NCI-H524 (cell line): Measurements from ENCODE around the gene FBXO24.

Experiments
- DNase-seq, 2 experiments: peaks; one replicate each; lab custom pipeline; 2025; lab: John Stamatoyannopoulos, UW

The FBXO24 gene

DNA sequence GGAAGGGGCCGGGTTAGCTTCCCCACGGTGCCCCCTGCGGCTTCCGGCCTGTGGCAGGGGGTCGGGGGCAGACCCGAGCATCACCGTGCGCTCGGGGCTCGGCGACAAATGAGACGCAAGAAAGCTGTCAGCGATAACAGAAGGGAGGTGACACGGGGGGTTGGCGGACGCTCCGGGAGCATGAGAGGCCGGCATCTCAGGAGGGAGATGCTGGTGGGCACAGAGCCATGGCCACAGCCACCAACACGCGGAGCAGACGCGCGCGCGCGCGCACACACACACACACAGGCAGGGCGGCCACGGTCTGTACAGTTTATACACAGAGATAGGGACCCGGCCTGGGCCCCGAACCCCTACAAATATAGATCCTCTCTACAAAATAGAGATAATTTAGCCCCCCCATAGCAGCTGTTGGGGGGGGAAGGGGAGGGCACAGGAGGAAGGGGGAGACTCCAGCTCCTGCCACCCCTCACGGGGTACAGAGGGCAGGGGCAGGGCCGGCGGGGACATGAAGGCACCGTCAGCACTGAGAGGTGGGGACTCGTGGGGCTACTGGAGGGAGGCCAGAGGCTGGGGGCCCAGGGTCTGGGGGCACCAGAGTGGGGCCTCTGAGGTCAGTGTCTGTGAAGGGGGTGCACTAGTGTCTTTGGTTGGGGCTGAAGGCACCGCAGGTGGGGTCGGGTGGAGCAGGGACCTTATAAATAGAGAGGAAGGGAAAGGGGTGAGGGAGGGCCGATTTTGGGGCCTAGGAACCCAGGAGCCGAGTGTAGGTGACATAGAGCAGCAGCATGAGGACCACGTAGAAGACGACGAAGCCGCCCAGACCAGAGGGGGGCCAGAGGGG is 11.5 kb upstream of the FBXO24 start:
- no peak for DNase-seq

DNA sequence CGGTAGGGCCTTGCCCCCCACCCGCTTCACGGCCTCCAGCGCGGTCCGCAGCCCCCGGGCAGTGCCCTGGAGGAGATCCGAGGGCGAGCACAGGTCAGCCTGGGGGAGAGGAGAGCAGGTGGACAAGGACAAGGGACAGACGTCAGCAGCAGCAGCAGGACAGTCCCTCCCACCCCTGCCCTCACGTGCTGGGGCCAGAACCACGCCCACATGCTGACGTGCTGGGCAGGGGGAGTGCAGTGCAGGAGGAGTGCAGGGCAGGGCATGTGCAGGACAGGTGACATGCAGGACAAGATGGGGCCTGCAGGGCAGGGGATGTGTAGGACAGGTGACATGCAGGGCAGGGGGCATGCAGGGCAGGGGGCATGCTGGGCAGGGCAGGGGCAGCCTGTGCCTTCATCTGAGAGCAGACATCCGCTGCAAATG is 10.9 kb upstream of the FBXO24 start:
- no peak for DNase-seq

DNA sequence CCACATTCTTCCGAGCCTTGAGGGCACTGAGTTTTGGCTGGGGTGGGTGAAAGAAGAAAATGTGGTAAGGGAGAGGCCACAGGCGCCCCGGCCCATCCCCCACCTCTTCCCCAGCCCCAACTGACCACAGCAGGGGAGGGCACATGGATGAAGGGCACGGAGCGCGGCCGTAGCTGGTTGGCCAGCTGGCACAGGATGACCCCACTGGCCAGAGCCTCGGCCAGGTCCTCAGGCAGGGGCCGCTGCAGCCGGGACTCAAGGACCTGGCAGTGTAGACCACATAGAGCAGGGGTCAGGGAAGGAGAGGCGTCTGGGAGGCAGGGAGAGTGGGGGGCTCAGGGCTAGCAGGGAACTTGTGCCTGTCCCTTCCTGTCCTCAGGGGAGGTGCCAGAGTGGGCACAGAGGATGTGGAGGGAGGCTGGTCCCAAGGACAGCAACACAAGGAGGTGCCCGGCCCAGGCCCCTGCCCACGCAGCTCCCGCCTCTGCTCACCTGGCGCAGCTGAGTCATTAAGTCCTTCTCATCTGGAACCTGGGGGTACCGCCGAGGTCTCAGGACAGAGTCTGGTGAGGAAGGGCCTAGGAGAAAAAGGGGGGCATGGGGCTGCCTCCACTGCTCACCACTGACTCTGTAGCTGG is 10.3 kb upstream of the FBXO24 start:
- DNase-seq: no peak

DNA sequence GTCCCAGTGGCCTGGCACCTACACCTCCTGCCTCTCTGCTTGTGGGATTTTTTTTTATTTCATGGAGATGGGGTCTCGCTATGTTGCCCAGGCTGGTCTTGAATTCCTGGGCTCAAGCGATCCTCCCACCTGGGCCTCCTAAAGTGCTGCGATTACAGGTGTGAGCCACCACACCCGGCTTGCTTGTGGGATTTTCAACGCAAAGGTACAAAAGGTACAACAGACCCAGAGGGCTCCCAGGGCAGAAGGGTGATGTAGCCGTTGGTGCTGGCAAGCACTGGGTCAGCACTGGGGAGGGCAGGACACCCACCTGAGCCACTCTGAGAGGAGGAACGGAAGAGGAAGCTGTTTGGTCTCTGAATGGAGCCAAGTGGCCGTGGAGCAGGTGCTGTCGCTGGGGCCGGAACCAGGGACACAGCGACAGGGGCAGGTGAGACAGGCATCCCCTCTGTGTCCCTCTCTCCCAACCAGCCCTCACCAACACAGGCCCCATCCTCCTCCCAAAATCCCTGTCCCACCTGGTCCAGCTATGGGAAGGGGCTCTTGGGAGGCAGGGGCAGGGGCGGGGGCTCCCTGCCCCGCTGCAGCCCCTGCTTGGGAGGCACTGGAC is 9.6 kb upstream of the FBXO24 start:
- DNase-seq: no peak

DNA sequence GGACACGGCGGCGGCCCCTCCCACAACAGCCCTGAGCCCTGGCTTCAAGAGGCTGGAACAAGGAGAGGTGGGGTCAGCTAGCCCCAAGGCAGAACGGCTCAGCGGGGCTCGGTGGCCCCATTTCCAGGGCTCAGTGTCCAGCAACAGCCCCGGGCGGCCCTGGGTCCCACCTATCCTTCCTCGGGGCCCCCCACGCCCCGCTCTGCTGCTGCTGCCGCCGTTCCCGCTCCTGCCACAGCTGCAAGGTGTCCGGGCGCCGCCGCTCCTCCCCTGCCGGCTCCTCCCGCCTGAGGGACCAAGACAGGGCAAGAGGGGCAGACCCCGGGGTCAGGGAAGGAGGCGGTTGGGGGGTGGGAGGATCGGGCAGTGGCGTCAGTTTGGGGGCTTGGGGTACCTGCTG is 9.0 kb upstream of the FBXO24 start:
- no peak for DNase-seq

DNA sequence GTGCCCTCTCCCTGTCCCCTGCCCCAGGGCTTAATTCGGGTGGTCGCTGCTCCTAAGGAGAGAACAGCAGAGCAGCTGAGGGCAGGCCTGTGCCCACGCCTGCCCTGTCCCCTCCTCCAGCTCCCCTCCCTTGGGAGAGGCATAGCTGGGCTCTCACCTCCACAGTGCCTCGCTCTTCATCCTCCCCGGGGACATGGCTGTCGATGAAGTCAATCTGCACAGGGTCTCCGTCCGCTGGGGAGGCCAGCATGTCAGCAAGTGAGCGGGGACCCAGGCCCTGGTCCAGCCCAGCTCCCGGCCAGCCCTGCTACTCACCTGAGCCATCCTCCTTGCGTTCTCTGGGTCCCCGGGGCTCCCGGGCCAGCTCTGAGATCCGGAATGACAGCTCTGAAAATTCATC is 8.6 kb upstream of the FBXO24 start:
- no peak for DNase-seq

DNA sequence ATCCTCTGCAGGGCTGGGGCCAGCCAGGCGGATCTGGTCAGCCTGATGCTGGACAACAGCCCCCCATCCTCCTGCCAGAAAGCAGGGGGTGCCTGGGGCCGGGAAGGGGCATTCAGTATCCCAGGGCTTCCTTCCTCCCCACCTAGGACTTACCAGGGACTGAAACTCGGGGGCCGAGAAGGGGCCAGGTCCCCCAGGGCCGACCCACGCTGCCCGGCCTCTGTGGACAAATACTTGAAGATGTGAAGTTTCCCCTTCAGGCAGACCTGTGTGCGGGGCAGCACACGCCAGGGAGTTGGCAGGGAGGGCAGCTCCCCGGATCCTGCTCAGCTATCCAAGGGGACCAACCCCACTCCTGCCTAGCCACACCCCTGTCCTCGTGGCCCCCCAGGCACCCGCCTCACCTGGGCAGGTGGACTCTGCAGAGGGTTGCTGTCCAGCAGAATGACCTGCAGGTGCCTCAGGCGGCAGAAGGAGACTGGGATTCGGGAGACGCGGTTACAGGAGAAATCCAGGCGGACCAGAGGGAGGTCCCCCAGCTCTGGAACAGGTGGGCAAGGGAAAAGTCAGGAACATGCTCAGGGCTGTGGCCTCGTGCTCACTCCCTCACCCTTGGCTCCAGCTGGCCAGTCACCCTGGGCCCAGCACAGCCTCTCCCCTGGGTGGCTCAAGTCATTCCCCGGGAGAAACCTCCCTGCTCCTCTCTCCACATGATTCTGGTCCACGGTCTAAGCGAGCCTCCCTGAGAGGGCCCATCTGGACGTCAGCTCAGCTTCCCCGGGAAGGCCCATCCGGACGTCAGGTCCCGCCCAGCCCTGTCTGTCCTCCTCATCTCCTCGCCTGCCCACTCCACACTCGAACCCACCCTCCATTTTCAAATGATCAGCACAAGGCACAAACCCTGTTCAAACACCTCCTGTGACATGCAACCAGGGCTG is 7.6 kb upstream of the FBXO24 start:
- DNase-seq: no peak

DNA sequence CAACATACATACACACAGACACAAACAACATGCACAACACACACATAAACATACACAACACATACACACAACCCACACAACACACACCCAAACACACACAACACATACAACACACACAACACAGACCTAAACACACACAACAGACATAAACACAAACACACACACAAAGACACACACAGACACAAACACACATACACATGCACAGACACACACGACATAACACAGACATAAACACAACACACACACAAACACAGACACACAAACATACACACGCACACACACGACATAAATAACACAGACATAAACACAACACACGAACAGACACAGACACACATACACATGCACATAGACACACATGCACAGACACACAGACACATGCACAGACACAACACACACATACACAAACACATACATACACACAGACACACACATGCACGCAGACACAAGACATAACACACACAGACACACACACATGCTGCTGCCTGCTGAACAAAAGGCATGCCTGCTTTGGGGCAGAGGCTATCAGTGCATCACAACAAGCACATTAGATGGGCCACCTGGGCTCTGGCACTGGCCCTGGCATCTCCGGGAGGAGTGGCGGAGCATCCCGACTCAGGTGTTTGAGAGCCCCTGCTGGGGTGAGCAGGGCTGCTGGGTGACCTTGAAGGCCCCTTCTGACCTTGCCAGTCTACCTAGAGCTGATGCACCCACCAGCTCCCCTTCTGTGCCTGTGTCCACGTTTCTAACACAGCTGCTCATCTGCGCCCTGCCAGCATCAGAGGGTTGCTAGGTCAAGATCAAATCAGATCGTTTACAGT is 5.5 kb upstream of the FBXO24 start:
- DNase-seq: no peak

DNA sequence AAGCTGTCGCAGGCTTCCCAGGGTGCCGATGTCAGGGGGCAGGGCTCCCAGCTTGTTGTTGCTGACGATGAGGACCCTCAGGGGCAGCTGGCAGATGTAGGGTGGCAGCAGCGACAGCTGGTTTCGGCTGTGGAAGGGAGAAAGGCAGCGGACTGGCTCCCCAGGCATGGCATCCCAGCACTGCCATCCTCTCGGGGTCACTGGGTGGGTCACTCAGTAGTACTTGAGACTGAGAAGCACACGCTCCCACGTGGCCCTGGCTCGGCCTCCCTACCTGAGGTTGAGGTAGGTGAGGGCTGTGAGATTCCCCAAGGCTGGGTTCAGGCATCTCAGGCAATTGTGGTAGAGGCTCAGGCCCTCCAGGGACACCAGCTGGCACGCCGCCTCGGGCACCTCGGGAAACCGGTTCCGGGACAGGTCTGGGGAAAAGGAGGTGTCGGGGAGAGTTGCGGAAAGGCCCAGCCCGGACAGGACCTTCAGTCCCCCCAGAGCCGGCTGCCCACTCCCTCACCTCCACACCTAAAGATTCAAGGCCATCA is 4.0 kb upstream of the FBXO24 start:
- peak in 1 of 2 experiments; percentile 23 for DNase-seq

DNA sequence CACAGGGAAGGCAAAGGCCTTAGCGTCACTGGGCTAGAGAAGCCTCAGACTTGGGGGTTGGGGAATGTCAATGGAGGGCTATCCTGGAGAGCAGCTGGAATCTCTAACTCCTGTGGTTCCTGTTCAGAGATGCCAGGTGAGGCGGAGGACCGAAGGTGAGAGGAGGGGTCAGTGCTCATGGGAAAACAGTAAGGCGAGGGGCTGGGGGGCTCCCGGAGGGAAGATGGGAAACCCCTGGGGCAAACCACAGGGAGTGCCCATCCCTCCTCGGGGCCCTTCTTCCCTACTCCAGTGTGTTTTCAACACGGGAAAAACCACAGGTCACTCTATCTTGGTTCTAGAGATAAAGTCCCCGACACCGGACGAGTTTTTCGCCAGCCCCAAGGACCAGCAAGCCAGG is 3.5 kb upstream of the FBXO24 start:
- DNase-seq: no peak

DNA sequence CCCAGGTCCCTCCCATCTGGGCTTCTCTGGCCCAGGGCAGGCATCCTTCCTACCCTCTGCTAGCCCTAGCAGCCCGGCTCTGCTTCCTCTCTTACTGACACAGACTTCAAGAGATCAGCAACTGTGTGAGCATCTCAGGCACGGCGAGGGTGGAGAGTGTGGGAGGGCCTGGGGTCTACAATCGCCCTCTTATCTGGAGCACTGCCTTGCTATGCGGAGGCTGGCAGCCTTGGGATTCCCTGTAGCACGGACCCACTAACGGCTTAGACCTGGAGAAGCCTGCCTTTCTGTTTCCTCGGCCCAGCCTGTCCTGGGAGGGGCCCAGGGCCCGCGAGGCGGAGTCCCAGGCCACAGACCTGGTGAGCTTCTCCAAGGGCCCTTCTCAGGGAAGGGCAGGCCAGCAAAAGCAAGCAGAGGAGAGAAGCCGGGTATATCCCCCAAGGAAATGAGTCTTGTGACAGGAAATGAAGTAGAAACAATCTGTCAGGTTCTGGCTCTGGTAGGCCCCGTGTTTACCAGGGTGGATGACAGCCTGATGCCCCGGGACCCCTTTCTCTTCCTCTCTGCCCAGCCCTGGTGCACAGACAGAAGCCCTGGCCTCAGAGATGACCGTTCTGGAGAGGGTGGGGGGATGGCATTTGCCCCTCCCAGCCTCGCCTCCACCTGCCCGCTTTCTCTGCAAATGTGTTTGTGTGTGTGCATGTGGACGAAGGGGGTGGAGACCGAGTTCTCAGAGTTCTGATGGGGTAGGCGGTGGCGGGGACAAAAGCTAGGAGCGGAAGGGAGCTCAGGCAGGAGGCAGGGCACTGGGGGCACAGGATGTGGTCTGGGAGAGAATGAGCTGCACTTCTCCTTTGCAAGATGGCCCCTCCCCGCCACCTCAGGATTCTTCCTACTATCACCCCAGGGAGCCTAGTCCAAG is 2.7 kb upstream of the FBXO24 start:
- no peak for DNase-seq

DNA sequence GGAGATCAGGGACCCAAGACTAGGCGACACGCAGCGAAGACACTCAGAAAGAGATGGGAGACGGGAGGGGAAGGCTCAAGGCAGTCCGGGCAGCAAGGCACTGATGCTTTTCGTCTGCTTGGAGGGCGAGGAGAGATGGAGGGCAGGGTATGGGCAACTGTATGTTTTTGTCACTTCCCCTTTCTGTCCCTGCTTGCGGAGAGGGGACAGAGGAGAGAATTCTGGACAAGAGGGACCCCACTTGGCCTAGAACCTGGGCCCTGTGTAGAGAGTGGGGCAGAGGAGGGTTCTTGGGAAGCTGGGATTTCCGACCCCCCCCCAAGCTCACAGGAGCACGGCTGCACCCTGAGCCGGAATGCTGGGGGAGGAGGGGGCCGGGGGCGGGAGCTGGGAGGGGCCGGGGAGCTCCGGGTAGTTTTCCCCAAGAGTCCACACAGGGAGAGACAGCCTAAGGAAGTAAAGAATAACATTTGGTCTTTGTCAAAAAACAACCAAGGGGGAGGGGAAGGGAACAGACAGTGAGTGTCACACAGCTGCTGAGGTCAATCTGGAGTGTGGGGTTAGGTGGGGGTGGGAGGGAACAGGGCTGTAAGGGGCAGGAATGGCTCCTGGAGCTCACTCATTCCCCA is 2.0 kb upstream of the FBXO24 start:
- DNase-seq: peak; percentile 16 to 43

DNA sequence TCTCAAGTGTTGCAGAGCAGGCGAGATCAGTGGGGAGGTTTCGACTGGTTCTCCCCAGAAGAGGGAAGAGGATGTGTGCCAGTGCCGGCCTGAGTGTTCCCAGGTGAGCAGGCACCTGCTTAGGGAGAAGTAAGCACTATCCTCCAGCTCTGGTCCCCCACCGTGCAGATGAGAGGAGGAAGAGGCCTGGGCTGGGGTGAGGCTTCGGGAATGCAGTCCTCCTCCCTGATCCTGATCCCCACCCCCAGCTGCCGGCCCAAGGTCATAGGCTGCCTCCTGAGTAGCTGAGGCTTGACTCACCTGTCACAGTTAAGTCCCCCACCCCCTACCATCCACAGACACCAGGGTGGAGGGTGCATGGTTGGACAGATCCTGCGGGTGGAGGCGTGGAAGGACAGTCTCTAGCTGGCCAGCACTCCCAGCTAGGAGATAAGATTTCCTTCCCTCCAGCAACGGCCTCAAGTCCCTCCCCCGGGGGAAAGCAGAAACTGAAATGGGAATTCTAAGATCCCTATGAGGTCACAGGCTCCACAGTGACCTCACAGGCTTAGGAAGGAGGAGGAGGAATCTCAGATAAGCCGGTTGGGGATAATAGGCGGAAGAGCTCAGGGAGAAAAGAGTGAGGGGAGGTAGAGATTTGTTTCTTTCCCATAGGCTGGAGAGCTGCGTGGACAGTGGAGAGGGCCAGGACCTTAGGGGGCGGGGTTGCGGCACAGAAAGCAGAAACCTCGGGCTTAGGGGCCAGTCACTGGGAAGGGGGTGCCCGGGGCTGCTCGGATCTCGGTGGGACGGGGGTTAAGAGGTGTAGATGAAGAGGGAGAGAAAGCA is 1.2 kb upstream of the FBXO24 start:
- DNase-seq: peak in 1 of 2 experiments; percentile 20

DNA sequence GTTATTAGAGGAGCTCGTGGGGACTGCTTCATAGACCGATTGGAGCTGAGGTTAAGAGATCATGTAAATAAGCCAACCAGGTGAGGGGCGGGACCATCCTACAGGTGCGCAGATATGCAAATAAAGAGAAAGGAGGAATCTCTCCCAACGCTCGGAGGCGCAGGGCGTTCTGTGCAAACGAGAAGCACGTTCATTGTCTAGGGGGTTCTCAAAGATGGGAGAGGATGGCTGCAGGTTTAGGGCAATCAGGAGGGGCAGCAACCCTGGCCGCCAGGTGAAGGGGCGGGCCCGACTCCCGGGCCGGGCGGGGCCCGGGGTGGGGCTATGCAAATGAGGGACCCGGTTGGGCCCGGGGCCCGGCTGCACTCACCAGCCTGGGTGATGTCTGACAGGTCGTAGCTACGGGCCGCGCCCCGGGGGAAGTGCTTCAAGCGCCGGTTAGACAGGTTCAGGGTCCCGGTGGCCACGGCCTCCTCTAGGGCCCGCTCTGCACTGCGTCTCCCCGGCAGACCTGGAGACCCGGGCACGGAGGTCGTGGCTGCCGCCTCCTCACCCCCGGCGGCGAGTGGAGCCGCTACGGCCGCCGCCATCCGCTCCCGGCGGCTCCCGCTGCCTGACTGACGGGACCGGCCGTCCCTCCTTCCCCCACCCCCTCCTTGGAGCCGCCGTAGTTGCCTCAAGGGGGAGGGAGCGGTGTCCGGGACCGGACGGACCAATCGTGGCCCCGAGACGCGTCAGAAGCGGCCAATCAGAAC is 440 bp upstream of the FBXO24 start, which contains the start of gene LRCH4:
Gene LRCH4 (minus strand): TSS at position 619 of the 755 bp plus-strand sequence. CDS start 29 bp downstream, at position 590.
- peak in 1 of 2 experiments; percentile 36 for DNase-seq

DNA sequence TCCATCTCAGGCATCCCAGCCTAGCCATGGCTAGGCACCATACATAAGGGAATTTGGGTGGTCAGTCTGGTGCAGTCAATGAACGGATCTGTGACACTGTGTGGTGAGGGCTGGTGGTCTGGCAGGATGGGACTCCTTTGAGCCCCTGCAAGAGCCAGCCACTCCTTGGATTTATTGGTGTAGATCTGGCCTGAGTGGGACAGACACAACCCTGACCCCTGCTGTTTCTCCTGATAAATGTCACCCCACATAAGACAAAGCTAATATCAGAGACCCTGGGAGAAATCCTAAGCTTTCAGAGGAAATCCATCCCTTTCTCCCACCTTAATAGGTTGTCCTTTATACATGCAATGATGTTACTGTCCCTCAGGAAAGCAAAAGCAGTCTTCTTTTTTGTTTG is 2.3 kb downstream of the FBXO24 start:
- peak in 1 of 2 experiments; percentile 42 for DNase-seq

DNA sequence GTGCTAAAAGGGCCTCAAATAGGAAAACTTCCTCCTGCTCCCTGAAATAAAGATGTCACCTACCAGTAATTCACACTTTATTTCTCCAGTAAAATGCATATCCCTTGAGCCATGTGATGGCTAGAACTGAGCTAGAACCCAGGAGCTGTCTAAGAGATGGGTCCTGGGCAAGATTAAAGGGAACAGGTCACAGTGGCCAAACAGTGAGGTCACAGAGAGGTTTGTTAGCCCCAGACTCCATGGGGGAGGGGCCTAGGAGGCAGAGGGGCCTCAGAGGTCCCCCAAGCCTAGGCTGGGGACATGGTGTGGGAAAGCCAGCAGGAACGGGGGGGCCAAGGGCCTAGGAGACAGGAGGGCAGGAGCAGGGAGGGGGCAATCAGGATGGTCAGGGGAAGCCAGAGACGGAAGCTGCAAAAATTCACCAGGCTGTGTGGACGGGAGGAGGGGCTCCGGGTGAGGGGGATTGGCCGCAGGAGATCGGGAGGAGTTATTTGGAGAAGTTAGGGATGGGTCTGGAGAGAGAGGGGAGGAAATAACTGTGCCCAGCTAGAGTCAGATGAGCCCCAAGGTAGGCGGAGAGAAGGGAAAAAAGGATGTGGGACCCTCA is 3.3 kb downstream of the FBXO24 start:
- DNase-seq: no peak
